HG03432 (cell line): ENCODE results near the gene TMEM132C.

Experiments used
- ATAC-seq: cut with Tn5 transposase; IDR thresholded peaks from one replicate; pipeline ENCODE4 v1.9.1; 2021; ENCODE audit warnings: mild to moderate bottlenecking, moderate library complexity; ENCODE audit not compliant: unreplicated experiment

TMEM132C gene

GRCh38 chr12:128693771-128694170, 426.8 kb downstream of the TMEM132C start:
- no peak for ATAC-seq

GRCh38 chr12:128694445-128694844, 427.5 kb downstream of the TMEM132C start:
- ATAC-seq, result no peak

DNA sequence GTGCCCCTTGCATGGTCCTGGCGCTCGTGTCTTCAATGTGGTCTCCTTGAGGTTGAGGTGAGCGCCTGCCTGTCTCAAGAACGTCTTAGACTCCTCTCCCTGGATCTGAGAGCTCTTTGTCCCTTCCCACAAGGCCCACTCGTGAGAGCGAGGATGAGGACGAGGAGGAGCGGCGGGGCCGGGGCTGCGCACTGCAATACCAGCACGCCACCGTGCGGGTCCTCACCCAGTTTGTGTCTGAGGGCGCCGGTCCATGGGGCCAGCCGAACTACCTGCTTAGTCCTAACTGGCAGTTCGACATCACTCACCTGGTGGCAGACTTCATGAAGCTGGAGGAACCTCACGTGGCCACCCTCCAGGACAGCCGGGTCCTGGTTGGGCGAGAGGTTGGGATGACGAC, 428.7 kb downstream of the TMEM132C start:
- ATAC-seq, result no peak

DNA sequence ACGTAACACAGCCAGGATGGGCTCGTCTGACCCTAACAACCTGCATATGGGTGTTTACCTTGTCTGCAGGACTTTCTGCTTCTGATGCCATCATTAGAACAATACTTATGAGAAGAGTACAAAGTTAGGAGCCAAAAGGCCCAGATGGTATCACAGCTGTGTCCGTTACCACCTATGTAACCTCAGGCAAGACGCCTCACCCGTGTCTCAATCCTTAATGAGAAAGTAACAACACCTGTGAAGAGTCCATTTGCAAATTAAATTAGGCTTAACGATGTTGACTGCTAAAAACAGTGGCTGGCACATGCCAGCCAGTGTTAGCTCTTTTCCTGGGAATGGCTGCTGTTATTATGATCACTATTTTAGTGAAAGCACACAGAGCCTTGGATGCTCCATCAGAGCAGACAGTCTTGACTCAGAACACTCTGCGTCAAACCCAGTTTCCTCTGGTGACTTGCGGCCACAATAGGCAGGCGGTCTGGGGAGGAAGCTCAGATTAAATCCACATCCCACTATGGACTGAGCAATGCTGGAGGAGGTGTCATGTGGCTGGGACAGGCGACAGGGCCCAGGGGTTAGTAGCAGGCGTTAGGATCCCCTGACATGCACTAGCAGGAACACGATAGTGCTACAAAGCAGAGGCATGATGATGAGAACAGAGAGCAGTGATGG, 431.5 kb downstream of the TMEM132C start:
- no peak for ATAC-seq

DNA sequence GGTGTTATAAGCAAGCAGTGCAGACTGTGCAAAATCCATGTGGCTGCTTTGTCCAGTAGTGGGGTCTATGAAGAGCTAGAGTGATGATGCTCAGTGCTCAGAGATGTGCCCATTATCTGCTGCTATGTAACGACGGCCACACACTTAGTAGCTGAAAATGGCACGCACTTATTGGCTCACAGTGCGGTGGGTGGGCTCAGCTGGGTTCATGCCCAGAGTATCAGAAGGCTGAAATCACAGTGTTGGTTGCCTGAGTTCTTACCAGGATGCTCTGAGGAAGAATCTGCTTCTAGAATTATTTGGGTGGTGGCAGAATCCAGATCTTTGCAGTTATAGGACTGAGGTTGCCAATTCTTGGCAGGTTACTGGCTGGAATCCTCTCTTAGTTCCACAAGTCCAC, 432.1 kb downstream of the TMEM132C start:
- no peak for ATAC-seq

- no peak for ATAC-seq
These were observed 435.4 kb downstream of the TMEM132C start for GRCh38 chr12:128702371-128702770.

- ATAC-seq, result no peak
These were observed 438.2 kb downstream of the TMEM132C start for GRCh38 chr12:128705140-128705539.

DNA sequence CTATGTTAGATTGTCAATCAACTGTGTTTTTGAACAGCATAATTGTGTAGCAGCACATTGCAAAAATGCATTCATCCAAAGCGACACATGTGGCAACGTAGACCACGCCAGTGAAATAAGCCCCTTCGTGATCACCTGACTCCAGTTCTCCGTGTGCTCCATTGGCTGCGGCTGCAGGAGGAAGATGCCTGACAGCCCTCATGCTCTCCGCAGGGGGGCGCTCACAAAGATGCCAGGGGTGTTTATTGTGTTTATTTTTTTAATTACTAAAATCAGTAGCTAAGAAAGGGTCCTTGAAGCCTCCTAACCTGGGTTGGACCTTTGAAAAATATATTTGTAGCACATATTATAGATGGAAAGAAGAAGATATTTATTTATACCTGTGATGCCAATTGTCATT, 440.5 kb downstream of the TMEM132C start:
- no peak for ATAC-seq

DNA sequence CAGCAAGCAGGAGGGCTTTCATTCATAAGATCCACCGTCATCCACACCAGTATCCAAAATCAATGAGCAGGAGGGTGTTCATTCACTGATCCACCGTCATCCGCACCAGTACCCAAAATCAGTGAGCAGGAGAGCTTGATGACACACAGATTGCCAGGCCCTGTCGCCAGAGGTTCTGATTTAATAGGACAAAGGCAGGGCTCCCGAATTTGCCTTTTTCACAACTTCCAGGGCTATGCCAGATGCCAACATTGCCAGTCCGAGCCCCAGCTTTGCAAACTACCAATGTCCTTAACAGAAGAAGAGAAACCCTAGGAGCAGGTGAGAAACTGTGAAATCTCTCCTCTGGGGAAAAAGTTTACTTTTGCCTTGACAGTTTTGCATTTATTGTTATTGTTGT, 441.8 kb downstream of the TMEM132C start:
- no peak for ATAC-seq

- no peak for ATAC-seq
These were observed 442.7 kb downstream of the TMEM132C start for GRCh38 chr12:128709660-128710059.

DNA sequence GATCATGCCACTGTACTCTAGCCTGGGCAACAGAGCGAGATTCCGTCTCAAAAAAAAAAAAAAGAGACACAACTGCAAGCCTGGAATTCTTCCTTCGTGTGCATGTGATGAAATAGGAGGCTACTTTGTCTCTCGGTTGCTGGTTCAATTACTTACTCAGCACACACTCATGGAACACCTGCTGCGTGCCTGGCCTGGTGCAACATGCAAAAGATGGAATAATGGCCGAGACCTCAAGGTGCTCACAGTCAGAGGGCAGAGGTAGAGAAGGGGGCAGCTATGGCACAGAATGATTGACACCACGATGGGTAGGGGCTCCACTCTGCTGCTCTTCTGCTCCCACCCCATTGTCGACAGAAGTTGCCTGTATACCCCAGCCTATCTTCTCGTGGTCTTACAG, 444.5 kb downstream of the TMEM132C start:
- no peak for ATAC-seq

DNA sequence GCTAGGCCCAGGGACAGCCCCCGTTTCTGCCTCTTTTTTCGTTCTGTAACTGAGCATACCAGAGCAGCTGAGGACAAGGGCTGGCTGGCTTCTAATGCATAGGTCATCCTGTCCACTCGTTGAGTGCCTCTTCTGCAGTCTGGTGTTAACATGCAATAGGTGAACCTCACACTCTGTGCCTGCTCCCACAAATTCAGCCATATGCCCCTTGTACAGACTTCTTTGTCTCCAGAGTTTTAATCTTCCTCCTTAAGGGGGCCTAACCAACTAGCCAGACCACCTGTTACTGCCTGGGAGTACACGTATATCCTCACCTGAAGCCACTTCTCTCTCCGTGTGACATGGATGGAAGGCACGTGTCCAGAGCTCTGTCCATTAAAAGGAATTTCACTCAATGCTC, 445.7 kb downstream of the TMEM132C start:
- ATAC-seq, result no peak

DNA sequence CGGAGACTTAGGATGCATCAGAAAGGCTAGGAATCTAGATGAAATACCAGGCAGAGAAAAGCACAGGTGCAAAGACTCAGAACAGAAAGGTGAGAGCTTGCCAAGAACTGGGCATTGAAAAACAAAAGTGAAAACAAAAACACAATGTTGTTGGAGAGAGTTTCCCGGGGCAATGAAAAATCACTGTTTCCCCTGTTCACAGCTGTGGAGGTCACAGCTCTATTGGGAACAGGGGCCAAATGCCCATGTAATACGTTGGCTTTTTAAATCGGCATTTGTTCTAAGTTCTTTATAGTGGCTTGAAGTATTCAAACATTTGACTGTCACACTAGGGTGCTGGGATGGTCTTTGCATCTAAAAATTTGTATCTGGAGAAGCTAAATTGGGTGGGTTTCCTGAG, 448.5 kb downstream of the TMEM132C start:
- ATAC-seq, result no peak

- no peak for ATAC-seq
These were observed 457.6 kb downstream of the TMEM132C start for GRCh38 chr12:128724468-128725046.

DNA sequence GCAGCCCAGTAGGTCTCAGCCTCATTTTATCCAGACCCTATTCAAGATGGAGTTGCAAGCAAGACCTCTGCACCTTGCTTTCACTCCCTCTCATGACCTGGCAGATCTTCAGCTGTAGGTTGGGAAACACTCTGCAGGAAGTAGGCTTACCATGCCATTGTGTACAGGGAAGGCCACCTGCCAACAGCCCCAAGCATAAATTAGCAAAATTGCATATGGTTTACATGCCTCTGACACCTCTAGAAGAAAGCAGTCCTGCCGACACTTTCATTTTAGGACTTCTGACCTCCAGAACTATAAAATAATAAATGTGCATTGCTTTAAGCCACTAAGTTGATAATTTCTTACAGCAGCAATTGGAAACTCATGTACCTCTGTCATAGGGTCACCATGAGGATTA, 459.9 kb downstream of the TMEM132C start:
- no peak for ATAC-seq

GRCh38 chr12:128727461-128727860, 460.5 kb downstream of the TMEM132C start:
- no peak for ATAC-seq

- no peak for ATAC-seq
These were observed 461.0 kb downstream of the TMEM132C start for GRCh38 chr12:128727999-128728398.

GRCh38 chr12:128729628-128730121, 462.7 kb downstream of the TMEM132C start:
- no peak for ATAC-seq

DNA sequence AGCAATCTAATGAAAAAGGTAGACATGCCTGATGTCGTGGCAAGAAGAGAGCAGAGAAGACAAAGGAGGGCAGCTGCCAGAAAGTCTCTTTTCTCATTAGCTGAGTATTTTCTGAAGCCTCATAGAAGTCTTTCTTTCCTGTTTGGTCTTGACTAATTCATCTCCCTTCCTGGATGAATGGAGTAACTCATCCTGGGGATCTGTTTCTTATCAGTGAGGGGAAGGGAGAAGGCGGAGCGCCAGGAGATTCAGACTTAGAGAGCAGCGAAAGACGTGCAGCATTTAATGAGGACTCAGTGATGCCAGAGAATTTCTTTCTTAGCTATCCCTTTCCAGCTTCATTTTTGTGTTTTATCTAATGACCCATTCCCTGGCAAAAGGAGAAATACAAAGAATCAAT, 467.4 kb downstream of the TMEM132C start:
- no peak for ATAC-seq

DNA sequence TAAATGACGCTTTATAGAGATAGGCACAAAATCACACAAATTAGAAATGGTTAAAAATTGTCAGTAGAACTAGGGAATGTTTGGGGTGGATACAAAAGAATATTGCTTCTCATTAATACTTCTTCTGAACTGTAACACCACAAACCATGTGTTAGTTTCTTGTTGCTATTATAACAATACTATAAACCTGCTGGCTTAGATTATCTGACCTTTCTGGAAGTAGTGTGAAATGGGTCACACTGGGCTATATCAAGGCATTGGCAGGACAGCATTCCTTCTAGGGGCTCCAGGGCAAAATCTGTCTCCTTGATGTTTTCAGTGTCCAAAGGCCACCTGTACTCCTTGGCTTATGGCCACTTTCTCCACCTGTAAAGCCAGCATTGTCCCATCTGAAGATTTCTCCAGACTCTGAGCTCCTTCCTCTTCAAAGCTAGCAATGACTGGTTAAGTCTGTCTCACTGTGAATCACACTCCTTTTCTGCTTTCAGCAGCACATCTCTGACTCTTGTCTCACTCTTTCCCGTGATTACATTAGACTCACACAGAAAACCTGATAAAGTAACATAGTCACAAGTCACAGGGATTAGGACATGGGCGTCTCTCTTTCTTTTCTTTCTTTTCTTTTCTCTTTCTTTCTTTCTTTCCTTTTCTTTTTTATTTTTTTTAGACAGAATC, 470.5 kb downstream of the TMEM132C start:
- ATAC-seq, result no peak

DNA sequence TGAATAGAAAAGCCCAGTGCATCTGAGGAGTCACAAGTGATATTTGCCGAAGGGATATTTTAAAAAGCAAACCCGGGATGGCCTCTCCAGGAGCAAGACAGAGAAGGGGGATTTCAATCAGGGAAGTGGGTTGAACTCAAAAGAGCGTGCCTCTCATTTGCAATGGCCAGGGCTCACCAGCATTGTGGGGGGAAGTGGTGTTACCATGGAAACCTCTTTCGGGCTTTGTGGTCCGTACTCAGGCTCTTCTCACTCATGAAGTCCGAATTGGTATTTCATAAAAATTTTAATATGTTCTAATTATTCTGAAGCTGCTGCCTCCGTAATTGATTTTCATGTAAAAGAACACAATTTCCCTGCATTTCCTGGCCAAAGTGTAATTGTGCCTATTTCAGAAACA, 476.9 kb downstream of the TMEM132C start:
- ATAC-seq, result no peak
